Parathyroid adenoma (tissue), 2 donors: ENCODE data around the gene BST1.

Source experiments
- H2AFZ ChIP-seq: fragments of 300-600 bp; sonication (generic); one replicate; pipeline ENCODE4 v1.7.0; 2017; ENCODE audit warnings: antibody characterized with exemption, mild to moderate bottlenecking
- H3K27ac ChIP-seq: fragments of 300-600 bp; sonication (generic); one replicate; pipeline ENCODE4 v1.7.0; 2017
- H3K27me3 ChIP-seq: fragments of 300-600 bp; sonication (generic); one replicate; pipeline ENCODE4 v1.7.0; 2017; ENCODE audit warnings: low read length; ENCODE audit not compliant: control insufficient read depth, insufficient read depth
- H3K36me3 ChIP-seq: fragments of 300-600 bp; sonication (generic); one replicate; pipeline ENCODE4 v1.7.0; 2017; ENCODE audit warnings: low read length; ENCODE audit not compliant: control insufficient read depth, insufficient read depth
- H3K4me1 ChIP-seq: fragments of 300-600 bp; sonication (generic); one replicate; pipeline ENCODE4 v1.7.0; 2017; ENCODE audit warnings: control low read depth
- H3K4me2 ChIP-seq: fragments of 300-600 bp; sonication (generic); one replicate; pipeline ENCODE4 v1.7.0; 2017; ENCODE audit warnings: low read length
- H3K4me3 ChIP-seq: fragments of 300-600 bp; sonication (generic); one replicate; pipeline ENCODE4 v1.7.0; 2017; ENCODE audit warnings: low read depth, low read length
- H3K79me2 ChIP-seq: fragments of 300-600 bp; sonication (generic); one replicate; pipeline ENCODE4 v1.7.0; 2017; ENCODE audit warnings: control low read depth
- H3K9ac ChIP-seq: fragments of 300-600 bp; sonication (generic); one replicate; pipeline ENCODE4 v1.7.0; 2017; ENCODE audit warnings: mild to moderate bottlenecking
- H3K9me3 ChIP-seq: fragments of 300-600 bp; sonication (generic); one replicate; pipeline ENCODE4 v1.7.0; 2017; ENCODE audit warnings: low read length; ENCODE audit not compliant: control insufficient read depth
- CTCF ChIP-seq: fragments of 300-600 bp; sonication (generic); IDR thresholded peaks from one replicate; pipeline ENCODE4 v1.7.0; 2017; ENCODE audit warnings: antibody characterized with exemption, mild to moderate bottlenecking
- donor health status: primary hyperparathyroidism.

The BST1 gene

GRCh38 chr4:15658781-15659180 is 44.1 kb upstream of the BST1 start:
- TF ChIP-seq CTCF: no peak
- Histone ChIP-seq H3K79me2 (no peaks in the 10 kb centered on the region), H3K27me3 (no peaks in the 10 kb centered on the region), H3K9ac (no peak overlapping the region), H3K36me3 (no peaks in the 10 kb centered on the region), H3K9me3 (no peaks in the 10 kb centered on the region), H3K4me2 (no peak overlapping the region), H3K27ac (no peak overlapping the region), H3K4me3 (no peak overlapping the region), H3K4me1 (no peaks in the 10 kb centered on the region), H2AFZ (no peak overlapping the region)

DNA sequence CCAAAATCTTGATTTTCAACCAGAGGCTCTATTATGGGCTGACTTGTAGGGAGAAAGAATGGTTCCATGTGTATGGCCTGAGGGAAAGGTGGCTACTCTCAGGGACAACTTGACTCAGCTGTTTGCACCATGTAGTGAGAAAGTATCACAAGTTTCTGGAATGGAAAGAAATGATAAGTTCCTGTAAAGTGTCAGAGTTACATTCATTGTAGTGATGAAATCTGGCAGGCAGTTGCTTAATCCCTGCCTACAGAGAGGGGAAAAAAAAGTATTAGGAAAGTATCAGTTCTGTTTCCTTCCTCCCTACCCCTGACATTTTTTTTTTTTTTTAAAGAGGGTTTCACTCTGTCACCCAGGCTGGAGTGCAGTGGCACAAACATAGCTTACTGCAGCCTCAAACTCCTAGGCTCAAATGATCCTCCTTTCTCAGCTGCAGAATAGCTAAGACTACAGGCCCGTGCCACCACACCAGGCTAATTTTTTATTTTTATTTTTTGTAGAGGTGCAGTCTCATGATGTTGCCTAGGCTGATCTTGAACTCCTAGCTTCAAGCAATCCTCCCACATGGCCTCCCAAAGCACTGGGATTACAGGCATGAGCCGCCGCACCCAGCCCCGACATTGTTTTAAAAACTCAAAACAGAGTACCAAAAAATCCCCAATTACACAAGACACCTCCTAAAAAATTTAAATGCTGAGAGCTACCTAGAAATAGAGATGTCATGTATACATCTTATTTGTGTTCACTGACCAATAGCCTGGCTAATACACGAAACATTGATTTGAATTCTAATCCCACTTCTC is 42.9 kb upstream of the BST1 start:
- Histone ChIP-seq H3K9me3 (no peaks in the 10 kb centered on the region), H2AFZ (no peak overlapping the region), H3K27ac (no peak overlapping the region), H3K4me1 (no peaks in the 10 kb centered on the region), H3K36me3 (no peaks in the 10 kb centered on the region), H3K4me3 (no peak overlapping the region), H3K27me3 (no peaks in the 10 kb centered on the region), H3K9ac (no peak overlapping the region), H3K79me2 (no peaks in the 10 kb centered on the region), H3K4me2 (no peak overlapping the region)
- no peak for TF ChIP-seq CTCF

GRCh38 chr4:15665753-15666365 is 37.0 kb upstream of the BST1 start:
- Histone ChIP-seq H2AFZ (no peak overlapping the region), H3K9ac (no peak overlapping the region), H3K9me3 (no peaks in the 10 kb centered on the region), H3K4me3 (no peak overlapping the region), H3K27me3 (no peaks in the 10 kb centered on the region), H3K27ac (no peak overlapping the region), H3K4me1 (no peaks in the 10 kb centered on the region), H3K4me2 (no peak overlapping the region), H3K36me3 (no peaks in the 10 kb centered on the region), H3K79me2 (no peaks in the 10 kb centered on the region)
- no peak for TF ChIP-seq CTCF

- no peaks in the 10 kb centered on the region for H3K36me3 ChIP-seq
- H2AFZ ChIP-seq: no peak overlapping the region
- H3K9me3 ChIP-seq: no peaks in the 10 kb centered on the region
- no peak overlapping the region for H3K27ac ChIP-seq
- no peak overlapping the region for H3K9ac ChIP-seq
- H3K4me3 ChIP-seq: no peak overlapping the region
- no peaks in the 10 kb centered on the region for H3K4me1 ChIP-seq
- H3K4me2 ChIP-seq: no peak overlapping the region
- no peaks in the 10 kb centered on the region for H3K27me3 ChIP-seq
- no peaks in the 10 kb centered on the region for H3K79me2 ChIP-seq
- TF ChIP-seq CTCF: no peak
These were observed 35.9 kb upstream of the BST1 start for GRCh38 chr4:15667006-15667405.
